GM19240 (cell line): Measurements from ENCODE around the gene SLC27A4.

ENCODE experiments used
- DNase-seq: peaks from one replicate; pipeline ENCODE4 v3.0.0; 2011; ENCODE audit warnings: low spot score; ENCODE audit not compliant: insufficient read length

The SLC27A4 gene

DNA sequence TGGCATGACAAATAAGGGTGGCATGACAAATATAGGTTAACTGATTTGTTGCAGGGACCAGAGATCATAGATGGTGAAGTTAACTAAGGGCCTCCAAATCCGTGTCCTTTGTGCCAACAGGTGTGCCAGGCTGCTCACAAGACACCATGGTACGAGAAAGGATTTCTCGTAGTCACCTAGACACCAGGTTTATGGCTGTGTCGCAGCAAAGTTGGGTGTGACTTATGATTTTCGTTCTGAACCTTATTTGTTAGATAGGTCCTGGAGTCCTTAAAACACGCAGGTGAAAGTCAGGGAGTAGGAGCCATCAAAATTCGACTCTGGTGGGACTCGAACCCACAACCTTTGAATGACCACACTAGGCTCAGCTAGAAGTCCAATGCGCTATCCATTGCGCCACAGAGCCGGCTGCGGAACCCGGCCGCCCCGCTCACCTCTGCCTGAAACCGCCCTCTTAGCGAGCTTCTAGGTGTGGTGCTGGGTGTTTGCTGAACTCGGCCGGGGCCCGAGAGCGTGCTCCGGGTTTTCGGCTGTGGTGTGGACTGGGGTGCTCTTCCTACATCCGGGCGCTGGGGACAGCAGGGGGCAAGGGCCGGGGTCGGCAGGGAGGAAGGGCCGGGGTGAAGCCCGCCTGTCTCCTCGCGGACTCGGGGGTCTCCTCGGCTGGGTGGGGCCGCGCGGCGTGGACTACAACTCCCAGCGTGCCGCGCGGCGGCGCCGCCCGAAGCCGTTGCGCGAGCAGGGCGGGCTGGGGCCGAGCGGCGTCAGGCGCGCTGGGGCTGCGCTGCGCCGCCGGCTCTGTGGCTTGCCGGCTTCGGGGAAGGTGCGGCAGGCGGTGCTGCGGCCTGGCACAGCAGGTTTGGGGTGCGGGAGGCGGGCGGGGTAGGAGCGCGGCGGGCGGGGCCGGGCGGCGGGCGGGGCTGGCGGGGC is at the start of gene SLC27A4:
TSS of gene SLC27A4 (plus strand) at position 767 of the 930 bp plus-strand sequence. CDS start 2,606 bp downstream, outside the sequence.
- peak; percentile 89 for DNase-seq

DNA sequence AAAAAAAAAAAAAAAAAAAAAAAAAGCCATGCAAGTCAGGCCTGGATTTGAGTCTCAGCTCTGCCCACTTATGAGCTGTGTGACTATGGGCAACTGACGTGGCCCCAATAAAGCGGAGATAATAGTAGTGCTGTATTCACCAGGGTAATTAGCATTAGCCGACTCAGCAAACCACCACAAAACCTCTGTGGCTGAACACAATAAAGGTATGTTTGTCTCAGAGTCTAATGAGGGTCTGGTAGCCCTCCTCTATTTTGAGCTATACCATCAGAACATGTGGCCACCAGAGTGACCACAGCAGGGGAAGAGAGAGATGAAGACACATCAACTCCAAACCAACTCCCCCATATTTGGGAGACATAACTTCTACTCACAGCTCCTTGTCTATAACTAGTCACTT is 48.3 kb upstream of the SLC27A4 start:
- no peak for DNase-seq

DNA sequence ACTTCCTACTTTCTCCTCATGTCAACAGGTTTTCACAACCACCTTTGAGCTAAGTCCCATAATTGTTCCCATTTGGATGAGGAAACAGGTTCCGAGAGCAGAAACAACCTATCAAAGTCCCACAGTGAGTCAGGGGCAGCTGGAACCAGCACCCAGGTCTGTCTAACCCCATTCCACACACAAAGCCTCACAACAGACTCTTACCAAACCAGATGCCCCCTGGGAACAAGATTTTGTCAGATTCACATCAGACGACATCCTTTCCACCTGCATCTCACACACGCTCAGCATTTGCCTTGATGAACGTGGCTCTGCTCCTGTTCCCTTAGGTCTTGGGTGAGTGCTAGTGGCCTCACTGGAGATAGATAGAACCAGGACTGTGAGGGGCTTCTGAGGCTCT is 47.2 kb upstream of the SLC27A4 start:
- DNase-seq, result no peak

DNA sequence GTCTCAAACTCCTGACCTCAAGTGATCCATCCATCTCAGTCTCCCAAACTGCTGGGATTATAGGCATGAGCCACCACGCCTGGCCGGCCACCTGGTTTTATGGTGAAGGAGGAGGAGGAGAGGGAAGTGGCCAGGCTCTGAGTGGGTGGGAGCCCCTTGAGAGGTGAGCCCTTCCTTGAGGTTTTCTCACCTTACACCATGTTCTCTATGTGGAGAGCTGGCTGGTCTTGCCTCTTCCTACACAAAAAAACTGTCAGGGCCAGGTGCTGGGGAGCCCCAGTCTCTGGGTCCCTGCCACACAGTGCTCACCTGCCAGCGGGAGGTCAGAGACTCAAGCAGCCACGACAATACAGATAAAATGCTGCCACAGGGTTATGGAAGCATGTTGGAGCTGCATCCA is 46.2 kb upstream of the SLC27A4 start:
- DNase-seq, result no peak

DNA sequence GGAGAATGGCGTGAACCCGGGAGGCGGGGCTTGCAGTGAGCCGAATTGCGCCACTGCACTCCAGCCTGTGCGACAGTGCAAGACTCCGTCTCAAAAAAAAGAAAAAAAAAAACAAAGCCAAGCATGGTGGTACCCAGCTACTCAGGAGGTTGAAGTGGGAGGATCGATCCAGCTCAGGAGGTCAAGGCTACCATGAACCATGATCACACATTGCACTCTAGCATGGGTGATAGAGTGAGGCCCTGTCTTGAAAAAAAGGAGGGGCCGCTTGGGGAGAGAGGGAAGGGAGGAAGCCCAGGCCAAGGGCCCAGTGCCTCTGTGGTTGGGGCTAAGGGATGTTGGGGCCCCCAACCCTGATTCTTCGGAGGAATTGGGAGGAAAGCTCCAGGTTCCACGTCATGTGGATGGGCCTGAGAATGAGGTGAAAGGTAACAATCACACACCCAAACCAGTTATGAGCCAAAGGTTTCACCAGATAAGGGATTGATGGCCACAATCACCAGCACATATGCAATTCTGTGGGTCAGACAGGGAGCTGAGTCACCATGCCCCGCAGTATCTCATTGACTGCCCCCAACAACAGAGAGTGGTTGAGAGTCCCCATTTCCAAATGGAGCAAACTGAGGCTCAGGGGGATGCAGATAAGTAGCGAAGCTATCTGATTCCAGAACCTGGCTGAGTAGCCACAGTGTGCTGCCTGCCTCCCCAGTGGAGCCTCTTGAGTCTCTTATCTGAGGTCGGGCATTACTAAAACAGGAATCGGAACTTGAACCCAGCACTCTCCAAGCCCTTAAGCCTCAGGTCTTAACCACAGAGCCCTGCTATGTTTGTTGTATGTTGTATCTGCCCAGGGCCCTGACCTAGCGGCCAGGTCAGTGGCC is 43.7 kb upstream of the SLC27A4 start:
- no peak for DNase-seq

DNA sequence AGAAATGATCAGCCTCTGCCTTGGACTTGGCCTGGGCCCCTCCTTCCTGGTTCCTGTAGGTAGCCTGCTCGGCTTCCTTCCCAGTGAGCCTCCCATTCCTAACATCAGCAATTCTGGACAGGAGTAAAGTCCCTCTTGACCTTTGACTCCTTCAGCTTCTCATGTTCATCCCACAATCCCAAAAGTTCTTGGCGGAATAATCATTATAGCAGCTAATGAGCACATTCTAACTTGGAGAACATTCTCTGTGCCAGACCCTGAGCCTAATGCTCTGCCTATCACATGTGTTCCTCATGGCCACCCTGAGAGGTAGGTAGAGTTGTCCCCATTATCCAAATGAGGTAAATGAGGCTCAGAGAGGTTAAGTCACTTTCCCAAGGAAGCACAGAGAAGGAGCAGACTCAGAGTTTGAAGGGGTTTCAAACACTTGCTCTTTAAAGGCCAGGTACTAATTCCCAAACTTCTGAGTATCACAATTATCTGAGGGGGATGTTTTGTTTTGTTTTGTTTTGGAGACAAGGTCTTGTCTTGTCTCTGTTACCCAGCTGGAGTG is 43.0 kb upstream of the SLC27A4 start:
- no peak for DNase-seq

DNA sequence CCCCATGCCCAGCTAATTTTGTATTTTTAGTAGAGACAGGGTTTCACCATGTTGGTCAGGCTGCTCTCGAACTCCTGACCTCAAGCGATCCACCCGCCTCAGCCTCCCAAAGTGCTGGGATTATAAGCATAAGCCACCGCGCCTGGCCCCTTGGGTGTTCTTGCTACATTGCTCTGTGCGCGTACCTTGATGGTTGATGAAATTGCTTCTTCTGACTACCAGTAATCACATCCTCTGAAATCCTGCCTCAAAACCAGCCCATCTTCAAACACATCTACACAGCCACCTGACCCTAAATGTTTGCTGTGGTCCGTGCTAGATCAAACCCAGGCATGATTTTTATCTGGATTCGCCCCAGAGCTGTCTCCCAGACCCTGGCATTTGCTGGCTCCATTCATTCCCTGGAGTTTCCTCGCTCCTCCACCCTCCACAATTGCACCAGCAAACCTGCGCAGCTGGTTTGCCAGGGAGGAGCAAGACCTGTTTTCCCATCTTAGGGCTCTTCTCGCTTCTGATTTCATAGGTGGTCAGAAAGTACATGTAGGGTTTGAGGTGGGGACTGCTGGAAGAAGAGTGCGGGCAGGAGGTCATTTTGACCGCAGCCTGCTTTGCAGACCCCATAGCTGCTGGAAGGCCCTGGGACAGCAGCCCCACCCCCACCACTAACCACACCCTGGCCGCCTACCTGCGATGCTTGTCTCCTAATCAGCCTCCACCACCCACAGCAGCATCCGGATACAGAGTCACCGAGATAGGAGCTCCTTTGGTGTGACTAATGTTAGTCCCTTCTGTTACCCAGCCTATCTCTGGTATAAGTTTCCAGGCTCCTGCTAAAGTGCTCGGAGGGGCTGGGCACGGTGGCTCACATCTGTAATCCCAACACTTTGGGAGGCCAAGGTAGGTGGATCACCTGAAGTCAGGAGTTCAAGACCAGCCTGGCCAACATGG is 41.5 kb upstream of the SLC27A4 start:
- no peak for DNase-seq

DNA sequence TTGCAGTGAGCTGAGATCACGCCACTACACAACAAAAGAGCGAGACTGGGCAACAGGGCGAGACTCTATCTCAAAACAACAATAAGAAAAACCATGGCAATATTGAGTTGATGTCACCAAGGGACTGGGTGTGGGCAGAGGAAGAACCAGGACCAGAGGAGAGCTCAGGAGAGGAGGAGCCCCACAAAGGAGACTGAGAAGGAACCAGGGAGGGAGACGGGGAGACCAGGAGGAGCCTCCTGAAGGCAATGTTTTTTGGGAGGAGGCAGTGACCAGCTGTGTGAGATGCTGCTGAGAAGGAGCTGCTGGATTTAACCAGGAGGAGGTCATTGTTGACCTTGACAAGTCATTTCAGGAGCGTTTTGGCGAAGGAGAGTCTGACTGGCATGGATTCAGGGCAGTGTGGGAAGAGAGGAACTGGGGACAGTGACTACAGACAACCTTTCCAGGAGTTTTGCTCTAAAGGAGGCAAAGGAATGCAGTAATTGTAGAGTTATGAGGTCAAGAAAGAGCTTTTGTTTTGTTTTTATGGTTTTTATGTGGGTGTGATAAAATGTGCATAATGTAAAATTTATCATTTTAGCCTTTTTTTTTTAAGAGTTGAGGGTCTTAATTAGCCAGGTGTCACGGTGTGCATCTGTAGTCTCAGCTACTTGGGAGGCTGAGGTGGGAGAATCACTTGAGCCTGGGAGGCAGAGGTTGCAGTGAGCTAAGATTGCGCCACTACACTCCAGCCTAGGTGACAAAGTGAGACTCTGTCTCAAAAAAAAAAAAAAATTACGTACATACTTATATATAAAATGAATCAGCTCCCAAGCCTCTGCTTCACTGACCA is 36.0 kb upstream of the SLC27A4 start:
- no peak for DNase-seq

DNA sequence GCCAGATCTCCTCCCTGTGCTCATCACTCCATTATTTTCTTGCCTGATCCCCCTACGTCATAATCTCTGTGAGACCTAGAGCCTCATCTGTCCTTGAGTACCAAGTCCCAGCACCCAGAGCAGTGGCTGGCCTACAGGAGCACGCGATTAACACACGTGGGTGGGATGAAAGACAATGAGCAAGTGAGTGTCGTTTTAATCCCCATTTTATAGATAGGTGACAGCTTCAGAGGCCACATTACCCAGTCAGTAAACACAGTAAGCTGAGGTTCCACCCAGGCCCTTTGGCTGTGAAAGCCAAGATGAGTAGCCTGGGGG is 35.4 kb upstream of the SLC27A4 start:
- DNase-seq, result no peak

DNA sequence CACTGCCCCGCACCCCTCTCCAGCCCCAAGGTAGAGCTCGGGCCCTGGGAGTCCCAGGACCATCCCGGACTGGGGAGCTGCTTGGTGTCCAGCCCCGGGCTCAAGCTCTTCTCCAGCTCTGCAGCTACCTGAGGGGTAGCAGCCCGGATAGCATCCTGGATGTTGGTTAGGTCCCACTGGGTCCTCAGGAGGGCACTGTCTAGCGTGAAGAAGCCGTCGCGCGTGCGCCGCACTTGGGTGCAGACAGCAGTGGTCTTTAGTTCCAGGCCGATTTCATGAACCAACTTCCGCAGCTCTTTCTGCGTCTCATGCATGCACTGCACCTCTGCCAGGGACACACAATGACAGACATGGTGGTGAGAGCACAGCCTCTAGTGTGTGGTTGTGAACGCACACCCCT is 30.8 kb upstream of the SLC27A4 start:
- no peak for DNase-seq

DNA sequence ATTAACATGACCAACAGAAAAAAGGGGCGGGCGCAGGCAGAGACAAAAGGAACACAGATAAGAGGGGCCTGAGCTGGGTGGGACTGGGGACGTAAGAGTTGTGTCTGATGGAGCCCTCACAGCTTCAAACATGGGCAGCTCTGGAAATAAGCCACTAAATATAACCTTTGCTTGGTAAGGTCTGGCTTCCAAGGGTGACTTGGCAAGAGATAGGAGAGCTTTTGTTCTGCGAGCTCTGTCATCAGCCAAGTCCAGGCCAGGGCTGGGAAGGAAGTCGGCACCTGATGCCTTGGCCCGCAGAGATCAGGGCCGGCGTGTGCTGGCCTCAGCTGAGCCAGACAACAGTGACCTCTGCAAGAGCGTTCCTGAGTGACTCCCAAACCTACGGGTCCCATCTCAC is 29.9 kb upstream of the SLC27A4 start:
- no peak for DNase-seq

DNA sequence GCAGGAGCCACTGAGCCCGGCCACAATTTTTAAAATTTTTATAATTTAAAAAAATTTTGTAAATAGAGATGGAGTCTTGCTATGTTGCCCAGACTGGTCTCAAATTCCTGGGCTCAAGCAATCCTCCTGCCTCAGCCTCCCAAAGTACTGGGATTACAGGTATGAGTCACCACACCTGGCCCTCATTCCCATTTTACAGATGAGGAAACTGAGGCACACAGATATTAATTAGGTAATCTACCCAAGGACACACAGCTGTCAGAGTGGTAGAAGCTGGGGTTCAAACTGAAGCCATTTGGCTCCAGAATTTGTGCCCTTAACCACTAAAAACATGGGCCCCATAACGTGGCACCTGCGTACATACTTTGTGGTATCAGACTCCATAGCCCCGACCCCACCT is 25.6 kb upstream of the SLC27A4 start:
- DNase-seq, result no peak

DNA sequence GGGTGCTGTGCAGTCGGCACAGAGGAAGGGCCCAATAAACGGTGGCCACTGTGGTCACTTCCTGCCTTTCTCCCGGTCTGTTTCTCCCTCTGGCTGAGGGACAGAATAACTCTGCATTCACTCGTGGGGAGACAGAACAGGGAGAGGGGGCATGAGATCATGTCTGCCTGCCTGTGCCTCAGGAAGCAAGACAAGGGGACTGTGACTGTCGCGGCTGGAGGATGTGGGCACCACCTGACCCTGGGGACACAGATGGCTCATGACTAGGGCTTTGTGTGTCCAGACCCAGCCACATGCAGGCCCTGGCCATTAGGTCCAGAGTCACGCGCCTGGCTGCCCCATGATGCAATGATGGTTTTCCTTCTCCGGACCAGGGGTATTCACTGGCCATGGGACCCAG is 23.9 kb upstream of the SLC27A4 start:
- no peak for DNase-seq

DNA sequence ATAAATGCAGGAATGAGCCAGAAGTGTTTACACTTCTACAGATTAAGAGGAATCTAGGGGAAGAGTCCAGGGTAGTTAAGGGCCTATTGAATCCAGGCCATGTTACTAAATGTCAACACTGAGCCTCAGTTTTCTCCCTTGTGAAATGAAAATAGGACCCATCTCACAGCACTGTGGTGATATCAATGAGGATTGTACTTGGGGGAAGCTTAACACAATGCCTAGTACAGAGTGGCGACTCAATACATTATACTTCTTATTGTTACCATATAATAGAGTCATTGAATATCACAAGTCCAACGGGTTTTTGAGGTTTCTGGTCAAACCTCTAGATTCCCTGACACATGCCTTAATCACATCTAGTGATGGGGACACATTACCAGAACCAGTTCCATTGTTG is 22.7 kb upstream of the SLC27A4 start:
- DNase-seq, result no peak

DNA sequence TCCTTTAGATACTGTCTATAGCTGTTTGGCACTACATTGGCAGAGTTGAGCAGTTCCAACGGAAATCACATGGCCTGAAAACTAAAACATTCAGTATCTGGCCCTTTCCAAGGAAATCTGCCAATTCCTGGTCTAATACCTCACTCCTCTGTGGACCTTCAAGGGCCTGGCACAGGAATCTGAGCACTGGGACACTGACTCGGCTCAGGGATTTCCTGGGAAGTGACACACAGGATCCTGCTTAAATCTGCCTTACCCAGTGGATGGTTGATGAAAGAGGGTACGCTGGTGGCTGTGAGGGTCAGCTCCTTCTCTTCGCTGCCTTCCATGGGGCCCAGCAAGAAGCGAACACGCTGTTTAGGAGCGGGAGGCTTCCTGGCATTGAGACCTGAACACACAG is 19.0 kb upstream of the SLC27A4 start:
- DNase-seq, result no peak

DNA sequence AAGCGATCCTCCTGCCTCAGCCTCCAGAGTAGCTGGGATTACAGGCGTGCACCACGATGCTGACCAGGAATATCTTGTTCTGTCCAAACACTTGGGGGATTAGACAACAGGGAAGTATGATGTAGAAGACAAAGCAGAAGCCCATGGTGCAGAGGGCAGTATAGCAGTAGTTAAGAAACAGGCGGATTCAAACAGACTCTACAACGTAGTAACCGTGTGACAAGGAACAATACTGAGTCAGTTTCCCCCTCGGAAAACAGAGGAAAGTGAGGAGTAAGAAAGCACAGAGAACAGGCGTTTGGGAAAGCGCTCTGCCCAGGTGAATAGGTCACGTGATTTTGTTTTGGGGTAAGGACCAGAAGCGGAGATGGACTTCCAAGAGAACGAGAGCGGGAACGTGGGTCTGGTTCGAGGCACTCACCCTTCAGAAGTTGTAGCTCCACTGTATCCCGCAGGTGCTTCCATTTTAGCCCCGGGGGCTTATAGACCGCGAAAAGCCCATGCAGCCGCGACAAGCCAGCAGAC is 18.4 kb upstream of the SLC27A4 start:
- no peak for DNase-seq

DNA sequence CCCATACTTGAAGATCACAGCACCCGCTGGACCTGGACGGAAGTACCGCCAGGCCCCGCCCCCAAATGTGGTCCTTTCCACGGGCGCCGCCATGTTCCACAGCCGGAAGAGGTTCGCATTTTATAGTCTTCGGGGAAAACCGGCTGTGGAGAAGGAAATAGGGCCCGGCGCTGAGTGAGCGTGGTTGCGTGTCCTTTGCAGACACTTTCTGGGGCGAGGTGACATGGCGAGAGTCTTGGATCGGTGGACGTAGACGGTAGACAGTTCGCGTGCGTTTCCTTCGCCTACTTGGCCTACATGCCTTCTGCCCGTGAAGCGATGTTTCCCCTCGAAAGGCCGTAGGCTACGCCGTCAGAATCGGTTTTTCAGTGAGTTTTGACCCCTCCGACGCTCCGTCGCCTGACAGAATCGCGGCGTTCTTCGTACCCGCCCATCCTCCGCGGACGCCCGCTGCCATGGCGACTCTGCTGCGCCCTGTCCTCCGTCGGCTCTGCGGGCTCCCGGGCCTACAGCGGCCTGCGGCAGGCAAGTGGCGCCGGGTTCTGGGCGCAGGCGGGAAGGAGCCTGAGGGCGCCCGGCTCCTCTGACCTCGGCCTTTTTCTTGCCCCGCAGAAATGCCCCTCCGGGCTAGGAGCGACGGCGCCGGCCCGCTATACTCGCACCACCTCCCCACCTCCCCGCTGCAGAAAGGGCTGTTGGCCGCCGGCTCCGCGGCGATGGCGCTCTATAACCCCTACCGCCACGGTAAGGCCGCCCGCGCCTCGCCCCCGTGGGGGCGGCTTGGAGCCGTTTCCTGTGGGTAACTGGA is 17.7 kb upstream of the SLC27A4 start, which contains the start of the genes COQ4 and TRUB2:
TSS of gene COQ4 (plus strand) at position 436 of the 808 bp plus-strand sequence. CDS start at position 456, 20 bp downstream.
TSS of gene TRUB2 (minus strand) at position 44 of the 808 bp plus-strand sequence. CDS start at position 5, 39 bp downstream.
- DNase-seq, result peak; percentile 93

DNA sequence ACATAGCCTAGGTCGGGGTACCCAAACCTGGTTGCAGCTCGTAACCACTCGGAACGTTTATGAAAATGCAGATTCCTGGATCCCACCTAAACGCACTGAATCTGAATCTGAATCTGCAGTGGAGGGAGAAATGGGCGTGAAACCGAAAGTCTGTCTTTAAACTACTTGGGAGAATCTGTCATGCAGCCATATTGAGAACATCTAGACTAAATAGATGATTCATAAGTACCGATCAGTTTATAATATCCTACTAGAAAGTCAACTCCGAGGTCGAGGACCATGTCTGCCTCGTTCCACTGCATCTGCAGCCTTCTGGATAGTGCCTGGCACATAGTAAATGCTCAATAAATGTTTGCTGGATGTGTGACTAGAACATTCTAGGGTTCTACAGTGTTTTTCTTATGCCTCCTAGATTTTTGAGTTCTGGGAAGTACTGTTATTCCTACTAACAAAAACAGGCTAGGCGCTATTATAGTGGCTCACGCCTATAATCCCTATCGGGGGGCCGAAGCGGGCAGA is 17.1 kb upstream of the SLC27A4 start:
- DNase-seq, result no peak

DNA sequence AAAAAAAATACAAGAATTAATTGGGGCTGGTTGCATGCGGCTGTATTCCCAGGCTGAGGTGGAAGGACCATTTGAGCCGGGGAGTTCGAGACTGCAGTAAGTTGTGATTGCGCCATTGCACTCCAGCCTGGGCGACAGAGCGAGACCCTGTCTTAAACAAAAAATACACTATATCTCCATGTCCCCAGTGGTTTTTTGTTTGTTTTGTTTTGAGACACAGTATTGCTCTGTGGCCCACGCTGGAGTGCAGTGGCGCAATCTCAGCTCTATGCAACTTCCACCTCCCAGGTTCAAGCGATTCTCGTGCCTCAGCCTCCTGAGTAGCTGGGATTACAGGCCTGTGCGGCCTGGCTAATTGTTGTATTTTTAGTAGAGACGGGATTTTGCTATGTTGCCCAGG is 16.5 kb upstream of the SLC27A4 start:
- DNase-seq, result no peak
